ENCODE measurements around the gene STING1. TPM values are rescaled to one million over a fixed set of nuclear protein-coding genes. Genes with fewer than 3 reads are reported as not detected.
"Not testable (repeated sequence)": the region's sequence is repeated elsewhere in the genome, so short reads cannot be mapped to it uniquely, and the experiment has no call there.

Gene STING1
- total RNA-seq, 2 donors from 2014 or later = 0.20 TPM; not detected in 1

DNA sequence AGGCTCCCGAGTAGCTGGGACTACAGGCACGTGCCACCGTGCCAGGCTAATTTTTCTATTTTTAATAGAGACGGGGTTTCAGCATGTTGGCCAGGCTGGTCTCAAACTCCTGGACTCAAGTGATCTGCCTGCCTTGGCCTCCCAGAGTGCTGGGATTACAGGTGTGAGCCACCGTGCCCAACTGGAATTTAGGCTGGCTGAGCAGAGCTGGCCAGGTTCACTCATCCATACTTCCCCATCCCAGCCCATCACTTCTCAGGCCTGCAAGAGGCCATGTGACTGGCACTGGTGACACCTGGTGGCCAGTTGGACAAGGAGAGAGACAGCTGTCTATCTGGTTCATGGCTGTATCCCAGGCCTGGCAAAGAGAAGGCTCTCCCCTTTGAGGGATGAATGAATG lies 30.9 kb upstream of the STING1 start:
- TF ChIP-seq CTCF (conservative IDR thresholded peaks at IDR 0.05) = peak; percentile 88
- not testable (repeated sequence) for H3K4me3 Mint-ChIP-seq; H3K9ac ChIP-seq (ENCODE audit: extremely low read depth, low read length, poor library complexity, severe bottlenecking); H3K9me3 ChIP-seq (ENCODE audit: control insufficient read depth, low read length); H3K4me1 ChIP-seq (ENCODE audit: control insufficient read depth, insufficient read depth, low read length); H3K36me3 ChIP-seq (ENCODE audit: control insufficient read depth, insufficient read depth, low read length); H3K27ac ChIP-seq (ENCODE audit: low read depth, low read length); H3K4me3 ChIP-seq (ENCODE audit: low read length); H3K27ac Mint-ChIP-seq; H3K36me3 Mint-ChIP-seq (ENCODE audit: low read depth); H3K27me3 Mint-ChIP-seq (ENCODE audit: insufficient read depth); H3K27me3 ChIP-seq (ENCODE audit: control insufficient read depth, insufficient read depth, low read length, poor library complexity, severe bottlenecking); H3K9me3 Mint-ChIP-seq
- WGBS, 2 experiments (ENCODE audit: insufficient coverage in 1 of 2, insufficient read length in 1 of 2) = 84 to 87% methylated on average over 3 to 5 of the region's 5 CpGs
- peak; percentile 95 for DNase-seq
- peaks cover 15% of the 10 kb centered on the region for H3K4me1 Mint-ChIP-seq

GRCh38 chr5:139512786-139513390 lies 30.3 kb upstream of the STING1 start:
- peaks cover 11% of the 10 kb centered on the region for H3K4me1 Mint-ChIP-seq
- Histone ChIP-seq H3K9ac (ENCODE audit: extremely low read depth, low read length, poor library complexity, severe bottlenecking) (no peak overlapping the region), H3K36me3 (ENCODE audit: control insufficient read depth, insufficient read depth, low read length) (no peaks in the 10 kb centered on the region), H3K27me3 (ENCODE audit: control insufficient read depth, insufficient read depth, low read length, poor library complexity, severe bottlenecking) (no peaks in the 10 kb centered on the region), H3K27ac (ENCODE audit: low read depth, low read length) (no peak overlapping the region), H3K9me3 (ENCODE audit: control insufficient read depth, low read length) (no peaks in the 10 kb centered on the region), H3K4me1 (ENCODE audit: control insufficient read depth, insufficient read depth, low read length) (no peaks in the 10 kb centered on the region), H3K4me3 (ENCODE audit: low read length) (no peak overlapping the region)
- no peak for TF ChIP-seq CTCF (conservative IDR thresholded peaks at IDR 0.05)
- H3K27me3 Mint-ChIP-seq (ENCODE audit: insufficient read depth) = no peaks in the 10 kb centered on the region
- WGBS, 2 experiments (ENCODE audit: insufficient coverage in 1 of 2, insufficient read length in 1 of 2) = 87 to 94% methylated on average over 6 of the region's 6 CpGs
- no peak for DNase-seq
- H3K36me3 Mint-ChIP-seq (ENCODE audit: low read depth) = no peaks in the 10 kb centered on the region
- H3K4me3 Mint-ChIP-seq = no peak overlapping the region
- H3K9me3 Mint-ChIP-seq = peaks cover 6% of the 10 kb centered on the region
- H3K27ac Mint-ChIP-seq = no peak overlapping the region

DNA sequence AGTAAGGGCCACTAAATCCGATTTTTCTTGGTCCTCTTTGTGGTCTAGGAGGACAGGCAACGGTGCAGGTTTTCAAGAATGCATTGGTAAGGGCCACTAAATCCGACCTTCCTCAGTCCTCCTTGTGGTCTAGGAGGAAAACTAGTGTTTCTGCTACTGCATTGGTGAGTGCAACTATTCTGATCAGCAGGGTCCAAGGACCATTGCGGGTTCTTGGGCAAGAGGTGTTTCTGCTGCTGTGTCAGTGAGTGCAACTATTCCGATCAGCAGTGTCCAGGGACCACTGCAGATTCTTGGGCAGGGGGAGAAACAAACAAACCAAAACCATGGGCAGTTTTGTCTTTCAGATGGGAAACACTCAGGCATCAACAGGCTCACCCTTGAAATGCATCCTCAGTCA lies 22.2 kb upstream of the STING1 start:
- H3K36me3 ChIP-seq (ENCODE audit: control insufficient read depth, insufficient read depth, low read length); H3K27me3 ChIP-seq (ENCODE audit: control insufficient read depth, insufficient read depth, low read length, poor library complexity, severe bottlenecking); H3K9me3 Mint-ChIP-seq; H3K27ac ChIP-seq (ENCODE audit: low read depth, low read length); DNase-seq; H3K27me3 Mint-ChIP-seq (ENCODE audit: insufficient read depth); H3K9ac ChIP-seq (ENCODE audit: extremely low read depth, low read length, poor library complexity, severe bottlenecking); H3K36me3 Mint-ChIP-seq (ENCODE audit: low read depth); H3K4me1 ChIP-seq (ENCODE audit: control insufficient read depth, insufficient read depth, low read length); H3K27ac Mint-ChIP-seq; H3K4me3 ChIP-seq (ENCODE audit: low read length); H3K4me3 Mint-ChIP-seq; H3K4me1 Mint-ChIP-seq; H3K9me3 ChIP-seq (ENCODE audit: control insufficient read depth, low read length): not testable (repeated sequence)
- 73 to 76% methylated on average over 4 to 5 of the region's 5 CpGs for WGBS, 2 experiments (ENCODE audit: insufficient coverage in 1 of 2, insufficient read length in 1 of 2)

GRCh38 chr5:139503879-139504278 lies 21.3 kb upstream of the STING1 start:
- H3K9me3 ChIP-seq (ENCODE audit: control insufficient read depth, low read length); H3K9me3 Mint-ChIP-seq; H3K27ac Mint-ChIP-seq; H3K9ac ChIP-seq (ENCODE audit: extremely low read depth, low read length, poor library complexity, severe bottlenecking); H3K27me3 Mint-ChIP-seq (ENCODE audit: insufficient read depth); H3K36me3 ChIP-seq (ENCODE audit: control insufficient read depth, insufficient read depth, low read length); H3K27ac ChIP-seq (ENCODE audit: low read depth, low read length); H3K36me3 Mint-ChIP-seq (ENCODE audit: low read depth); H3K4me1 Mint-ChIP-seq; H3K4me1 ChIP-seq (ENCODE audit: control insufficient read depth, insufficient read depth, low read length); H3K27me3 ChIP-seq (ENCODE audit: control insufficient read depth, insufficient read depth, low read length, poor library complexity, severe bottlenecking); H3K4me3 ChIP-seq (ENCODE audit: low read length): not testable (repeated sequence)
- DNase-seq = peak; percentile 73
- 66 to 74% methylated on average over 12 to 15 of the region's 15 CpGs for WGBS, 2 experiments (ENCODE audit: insufficient coverage in 1 of 2, insufficient read length in 1 of 2)
- peak overlapping the region; percentile 56 for H3K4me3 Mint-ChIP-seq

- H3K4me3 Mint-ChIP-seq = peak overlapping the region; percentile 56
- H3K27me3 Mint-ChIP-seq (ENCODE audit: insufficient read depth); H3K9me3 Mint-ChIP-seq; H3K4me3 ChIP-seq (ENCODE audit: low read length); H3K27ac ChIP-seq (ENCODE audit: low read depth, low read length); H3K9ac ChIP-seq (ENCODE audit: extremely low read depth, low read length, poor library complexity, severe bottlenecking); H3K36me3 ChIP-seq (ENCODE audit: control insufficient read depth, insufficient read depth, low read length); H3K27ac Mint-ChIP-seq; H3K4me1 Mint-ChIP-seq; H3K27me3 ChIP-seq (ENCODE audit: control insufficient read depth, insufficient read depth, low read length, poor library complexity, severe bottlenecking); H3K36me3 Mint-ChIP-seq (ENCODE audit: low read depth); H3K4me1 ChIP-seq (ENCODE audit: control insufficient read depth, insufficient read depth, low read length); H3K9me3 ChIP-seq (ENCODE audit: control insufficient read depth, low read length); DNase-seq: not testable (repeated sequence)
- WGBS, 2 experiments (ENCODE audit: insufficient coverage in 1 of 2, insufficient read length in 1 of 2) = 91 to 93% methylated on average over 14 to 15 of the region's 15 CpGs
Observed at GRCh38 chr5:139503036-139503817, 20.7 kb upstream of the STING1 start.

All from endodermal cell (in vitro differentiated cells).